B cell (primary cell): ENCODE data around the gene KIR2DL1. TPM values are rescaled to one million over a fixed set of nuclear protein-coding genes. Genes with fewer than 3 reads are reported as not detected.
"Not testable (repeated sequence)": the region's sequence is repeated elsewhere in the genome, so short reads cannot be mapped to it uniquely, and the experiment has no call there.

Experiments
- ATAC-seq: fragments of 200-7000 bp; cut with Tn5 transposase; one replicate; pipeline ENCODE4 v1.10.0; 2021; ENCODE audit warnings: low read depth, mild to moderate bottlenecking, moderate number of reproducible peaks, moderate library complexity
- CTCF ChIA-PET: fragments of 350-600 bp; sonication (Branson Sonifier 250); formaldehyde crosslinking; loops from one replicate; lab custom pipeline; 2021; ENCODE audit warnings: antibody characterized with exemption, inconsistent platforms; lab: Charles Lee
- POLR2A ChIA-PET: fragments of 350-600 bp; sonication (Branson Sonifier 250); formaldehyde crosslinking; loops from one replicate; lab custom pipeline; 2021; ENCODE audit warnings: antibody characterized with exemption; lab: Charles Lee
- DNase-seq: peaks from one replicate; pipeline ENCODE4 v3.0.0; 2013
- H2AFZ ChIP-seq: 2 replicates; pipeline ENCODE4 v1.6.1; 2012; ENCODE audit warnings: mild to moderate bottlenecking, low read depth, low read length; ENCODE audit not compliant: insufficient read depth, poor library complexity, severe bottlenecking
- H3K27ac ChIP-seq, 2 donors: 1 replicate in 1 of 2; 2 replicates in 1 of 2; pipeline ENCODE4 v1.5.1; 2012 to 2013; ENCODE audit warnings: low read length in 2 of 2, mild to moderate bottlenecking in 2 of 2, moderate library complexity in 1 of 2
- H3K27me3 ChIP-seq, 4 experiments: fragments of 200-600 bp in 1 of 4; sonication (generic) in 1 of 4; replicated peaks in 1 of 4; 1 replicate in 2 of 4; 2 replicates in 2 of 4; pipeline versions ENCODE4 v1.6.1 to v1.7.0; 2013 to 2016; ENCODE audit warnings: low read length in 3 of 4, mild to moderate bottlenecking in 2 of 4, mixed read lengths in 1 of 4, moderate library complexity in 1 of 4; ENCODE audit not compliant: insufficient read depth in 4 of 4, control insufficient read depth in 3 of 4; ENCODE audit errors: control extremely low read depth in 1 of 4
- H3K36me3 ChIP-seq, 2 experiments: replicated peaks in 1 of 2; 1 replicate in 1 of 2; 2 replicates in 1 of 2; pipeline versions ENCODE4 v1.6.1 to v1.7.1; 2013; ENCODE audit warnings: low read length in 1 of 2; ENCODE audit not compliant: insufficient read depth in 2 of 2, control insufficient read depth in 1 of 2; ENCODE audit errors: control extremely low read depth in 1 of 2, extremely low read depth in 1 of 2
- H3K4me1 ChIP-seq, 2 donors: fragments of 200-600 bp in 1 of 2; sonication (generic) in 1 of 2; 1 replicate in 1 of 2; 2 replicates in 1 of 2; pipeline versions ENCODE4 v1.5.1 to v1.6.1; 2013 to 2017; ENCODE audit warnings: low read length in 2 of 2; ENCODE audit not compliant: control insufficient read depth in 2 of 2, insufficient read depth in 2 of 2
- H3K4me2 ChIP-seq: replicated peaks from 2 replicates; pipeline ENCODE3; 2012; ENCODE audit warnings: mild to moderate bottlenecking, low read depth, low read length; ENCODE audit not compliant: poor library complexity, severe bottlenecking
- H3K4me3 ChIP-seq, 5 experiments: fragments of 200-600 bp in 1 of 5; sonication (generic) in 1 of 5; 1 replicate in 3 of 5; 2 replicates in 2 of 5; pipeline versions ENCODE4 v1.5.1 to v1.7.0; 2011 to 2016; ENCODE audit warnings: low read length in 4 of 5, mild to moderate bottlenecking in 4 of 5, low read depth in 2 of 5, control low read depth in 1 of 5, moderate library complexity in 1 of 5; ENCODE audit not compliant: insufficient read depth in 1 of 5; ENCODE audit errors: control extremely low read depth in 1 of 5, extremely low read depth in 1 of 5
- H3K79me2 ChIP-seq: fragments of 200-600 bp; sonication (generic); one replicate; pipeline ENCODE4 v1.6.0; 2016; ENCODE audit warnings: low read length; ENCODE audit not compliant: control insufficient read depth, insufficient read depth
- H3K9ac ChIP-seq: fragments of 200-600 bp; sonication (generic); 2 replicates; pipeline ENCODE4 v1.6.1; 2017; ENCODE audit warnings: mild to moderate bottlenecking, low read length, moderate library complexity
- H3K9me3 ChIP-seq, 3 donors: one replicate each; pipeline versions ENCODE4 v1.6.1 to v1.7.1; 2013; ENCODE audit warnings: low read length in 2 of 3; ENCODE audit not compliant: control insufficient read depth in 2 of 3, insufficient read depth in 1 of 3; ENCODE audit errors: control extremely low read depth in 1 of 3
- H4K20me1 ChIP-seq: 2 replicates; pipeline ENCODE4 v1.6.0; 2012; ENCODE audit warnings: mild to moderate bottlenecking, low read length; ENCODE audit not compliant: insufficient read depth, control insufficient read depth, poor library complexity, severe bottlenecking
- H3K27ac Mint-ChIP-seq: one replicate; pipeline ENCODE4 v1.8.0; 2021; ENCODE audit warnings: mixed read lengths
- H3K27me3 Mint-ChIP-seq: one replicate; pipeline ENCODE4 v1.8.0; 2021; ENCODE audit warnings: mixed read lengths
- H3K4me1 Mint-ChIP-seq: one replicate; pipeline ENCODE4 v1.8.0; 2021; ENCODE audit warnings: mixed read lengths
- H3K4me3 Mint-ChIP-seq: one replicate; pipeline ENCODE4 v1.8.0; 2021; ENCODE audit warnings: mixed read lengths
- H3K9me3 Mint-ChIP-seq: one replicate; pipeline ENCODE4 v1.8.0; 2022; ENCODE audit warnings: mixed read lengths; ENCODE audit not compliant: insufficient read depth
- CTCF ChIP-seq: fragments of 200-600 bp; IDR thresholded peaks from one replicate; pipeline ENCODE4 v1.8.0; 2022; ENCODE audit warnings: antibody characterized with exemption, mild to moderate bottlenecking
- EZH2 ChIP-seq: IDR thresholded peaks from 2 replicates; pipeline ENCODE4 v1.6.1; 2012; ENCODE audit warnings: borderline replicate concordance, low read depth, mild to moderate bottlenecking, moderate library complexity, low read length; ENCODE audit not compliant: insufficient read depth, poor library complexity, severe bottlenecking
- WGBS: methylation state at CpG from one replicate; pipeline ENCODE4 v1.1.5; 2013; ENCODE audit warnings: missing lambda C conversion rate; ENCODE audit not compliant: insufficient coverage; 5-methylcytosine and 5-hydroxymethylcytosine counted together
- intact Hi-C: fragments of 100-400 bp; cut with micrococcal nuclease; formaldehyde crosslinking; loops from one replicate; pipeline ENCODE4 v1.10.0; 2022
- polyA plus RNA-seq: library from polyadenylated mRNA; depleted of rRNA; stranded (reverse); fragments of >200 nt; gene quantifications from 2 replicates; pipeline ENCODE4 v1.2.3, GENCODE V29; 2012
- total RNA-seq, 2 donors: library from RNA; stranded (reverse); fragments of 120-200 nt in 1 of 2; gene quantifications; 1 replicate in 1 of 2; 2 replicates in 1 of 2; pipeline versions ENCODE4 v1.2.3 to v1.2.4, GENCODE V29; 2013 to 2022

The KIR2DL1 gene
- total and polyA plus RNA-seq, 2 donors (not counting 1 experiment from before 2014, with no cell fraction given) = 0.04 TPM; not detected in 1

DNA sequence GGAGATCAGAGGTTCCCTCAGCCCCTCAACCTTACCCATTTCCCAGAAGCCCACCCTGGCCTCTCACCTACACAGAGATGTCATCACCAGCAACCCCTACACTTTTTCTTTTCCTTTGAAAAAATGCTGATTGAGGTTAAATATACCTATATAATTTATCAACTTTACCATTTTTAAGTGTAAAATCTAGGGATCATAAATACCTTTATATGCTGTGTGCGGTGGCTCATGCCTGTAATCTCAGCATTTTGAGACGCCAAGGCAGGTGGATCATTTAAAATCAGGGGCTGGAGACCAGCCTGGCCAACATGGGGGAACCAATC lies 36.9 kb downstream of the KIR2DL1 start:
- intact Hi-C loops = no loop called here
- no peak for ATAC-seq

GRCh38 chr19:54814571-54814970 lies 45.0 kb downstream of the KIR2DL1 start:
- H3K9ac ChIP-seq, H3K4me2 ChIP-seq, H3K4me1 ChIP-seq, ATAC-seq, H3K9me3 ChIP-seq, CTCF ChIA-PET, intact Hi-C loops, H3K27ac ChIP-seq, H3K4me1 Mint-ChIP-seq, H3K4me3 Mint-ChIP-seq, H3K36me3 ChIP-seq, POLR2A ChIA-PET, H3K79me2 ChIP-seq, H3K9me3 Mint-ChIP-seq, H3K4me3 ChIP-seq, H4K20me1 ChIP-seq, H2AFZ ChIP-seq, DNase-seq, H3K27me3 ChIP-seq, H3K27ac Mint-ChIP-seq: not testable (repeated sequence)
- 60% methylated on average over 1 of the region's 3 CpGs for WGBS
- peaks cover 27% of the 10 kb centered on the region for H3K27me3 Mint-ChIP-seq

More for the DNA sequence above, 36.9 kb downstream of the KIR2DL1 start:
- H3K4me2 ChIP-seq = no peak overlapping the region
- no peaks in the 10 kb centered on the region for H3K4me1 ChIP-seq
- DNase-seq = no peak
- POLR2A ChIA-PET = no interaction called here
- no CpG with 5 or more reads among the region's 2 CpGs for WGBS
- H3K27ac ChIP-seq = no peak overlapping the region
- no peak overlapping the region for H3K4me3 Mint-ChIP-seq
- no peak overlapping the region for H3K9ac ChIP-seq
- no peaks in the 10 kb centered on the region for H3K79me2 ChIP-seq
- H3K27me3 Mint-ChIP-seq = peaks cover 44% of the 10 kb centered on the region
- H3K9me3 Mint-ChIP-seq = no peaks in the 10 kb centered on the region
- CTCF ChIA-PET = no interaction called here
- TF ChIP-seq CTCF (no peak), EZH2 (no peak)
- H3K4me3 ChIP-seq = no peak overlapping the region
- peaks cover 0 to 14% (median 0%) of the 10 kb centered on the region in 3 donors for H3K9me3 ChIP-seq
- peaks cover 0 to 12% (median 3%) of the 10 kb centered on the region in 4 experiments for H3K27me3 ChIP-seq
- no peaks in the 10 kb centered on the region for H3K36me3 ChIP-seq
- no peak overlapping the region for H2AFZ ChIP-seq
- H3K4me1 Mint-ChIP-seq = no peaks in the 10 kb centered on the region
- no peaks in the 10 kb centered on the region for H4K20me1 ChIP-seq
- H3K27ac Mint-ChIP-seq = no peak overlapping the region

DNA sequence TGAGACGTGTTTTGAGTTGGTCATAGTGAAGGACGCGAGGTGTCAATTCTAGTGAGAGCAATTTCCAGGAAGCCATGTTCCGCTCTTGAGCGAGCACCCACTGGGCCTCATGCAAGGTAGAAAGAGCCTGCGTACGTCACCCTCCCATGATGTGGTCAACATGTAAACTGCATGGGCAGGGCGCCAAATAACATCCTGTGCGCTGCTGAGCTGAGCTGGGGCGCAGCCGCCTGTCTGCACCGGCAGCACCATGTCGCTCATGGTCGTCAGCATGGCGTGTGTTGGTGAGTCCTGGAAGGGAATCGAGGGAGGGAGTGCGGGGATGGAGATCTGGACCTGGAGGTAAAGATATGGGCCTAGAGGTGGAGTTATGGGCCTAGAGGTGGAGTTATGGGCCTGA lies 46.7 kb downstream of the KIR2DL1 start, which contains the start of gene KIR3DL1:
Gene KIR3DL1 (plus strand): TSS at position 218 of the 400 bp plus-strand sequence.
- H3K36me3 ChIP-seq, DNase-seq, H3K79me2 ChIP-seq, H2AFZ ChIP-seq, H3K27me3 ChIP-seq, CTCF ChIA-PET, H3K9ac ChIP-seq, intact Hi-C loops, H4K20me1 ChIP-seq, H3K4me2 ChIP-seq, H3K9me3 ChIP-seq, POLR2A ChIA-PET, H3K27ac Mint-ChIP-seq, H3K4me3 Mint-ChIP-seq, H3K27ac ChIP-seq, H3K9me3 Mint-ChIP-seq, H3K4me1 Mint-ChIP-seq, H3K4me3 ChIP-seq, H3K4me1 ChIP-seq, ATAC-seq: not testable (repeated sequence)
- peaks cover 17% of the 10 kb centered on the region for H3K27me3 Mint-ChIP-seq
- 84% methylated on average over 12 of the region's 17 CpGs for WGBS
